Vagina (tissue), 2 donors: ENCODE data around the gene ACP3. TPM values are rescaled to one million over a fixed set of nuclear protein-coding genes. Genes with fewer than 3 reads are reported as not detected.

ENCODE experiments used
- DNase-seq, 2 donors: peaks; one replicate each; pipeline ENCODE4 v3.0.0-alpha.2; 2017; ENCODE audit errors: extremely low spot score in 2 of 2
- H3K27ac ChIP-seq: fragments of 200-600 bp; sonication (generic); one replicate; pipeline ENCODE4 v1.5.1; 2019
- H3K27me3 ChIP-seq: fragments of 200-600 bp; sonication (generic); one replicate; pipeline ENCODE4 v1.5.1; 2019
- H3K36me3 ChIP-seq, 2 donors: fragments of 200-600 bp; sonication (generic); one replicate each; pipeline ENCODE4 v1.5.1; 2017 to 2019
- H3K4me1 ChIP-seq: fragments of 200-600 bp; sonication (generic); one replicate; pipeline ENCODE4 v1.5.1; 2019
- H3K4me3 ChIP-seq, 2 donors: fragments of 200-600 bp; sonication (generic); 1 replicate in 1 of 2; 2 replicates in 1 of 2; pipeline ENCODE4 v1.5.1; 2016 to 2019
- H3K9me3 ChIP-seq: fragments of 200-600 bp; sonication (generic); one replicate; pipeline ENCODE4 v1.5.1; 2019
- CTCF ChIP-seq, 3 experiments: fragments of 450-650 bp in 2 of 3; fragments of 200-600 bp in 1 of 3; sonication (generic) in 1 of 3; IDR thresholded peaks; one replicate each; pipeline ENCODE4 v1.5.1; 2017 to 2019; ENCODE audit warnings: antibody characterized with exemption in 3 of 3, mild to moderate bottlenecking in 2 of 3, moderate library complexity in 2 of 3
- POLR2A ChIP-seq, 2 donors: fragments of 450-650 bp; IDR thresholded peaks; one replicate each; pipeline ENCODE4 v1.6.1; 2017; ENCODE audit warnings: antibody characterized with exemption in 2 of 2, mild to moderate bottlenecking in 2 of 2, moderate library complexity in 2 of 2
- POLR2AphosphoS5 ChIP-seq, 2 donors: sonication (generic); formaldehyde crosslinking; IDR thresholded peaks; one replicate each; pipeline ENCODE4 v1.9.0; 2017; ENCODE audit warnings: antibody characterized with exemption in 2 of 2, mild to moderate bottlenecking in 2 of 2, low read depth in 1 of 2; ENCODE audit not compliant: insufficient read depth in 1 of 2
- intact Hi-C: fragments of 100-400 bp; cut with DNase I; formaldehyde crosslinking; loops from one replicate; pipeline ENCODE4 v1.15.1; 2023
- total RNA-seq: library from RNA; depleted of rRNA; stranded (reverse); fragments of >200 nt; gene quantifications from one replicate; pipeline ENCODE4 v1.2.3, GENCODE V29; 2016

The ACP3 gene
- total RNA-seq, 1 donor from 2014 or later = 12.3 TPM

- H3K27ac ChIP-seq = no peak overlapping the region
- no peaks in the 10 kb centered on the region for H3K9me3 ChIP-seq
- TF ChIP-seq POLR2AphosphoS5 (IDR thresholded peaks at IDR 0.05; ENCODE audit: insufficient read depth in 1 of 2, low read depth in 1 of 2) = no peak
- TF ChIP-seq POLR2A (IDR thresholded peaks at IDR 0.05) = no peak
- no peak for TF ChIP-seq CTCF (IDR thresholded peaks at IDR 0.05)
- H3K4me3 ChIP-seq = no peak overlapping the region
- H3K4me1 ChIP-seq = no peaks in the 10 kb centered on the region
- intact Hi-C loops = no loop called here
- DNase-seq = no peak
- H3K36me3 ChIP-seq = no peaks in the 10 kb centered on the region
- H3K27me3 ChIP-seq = no peaks in the 10 kb centered on the region
Observed at GRCh38 chr3:132354916-132355702, 37.9 kb downstream of the ACP3 start.

- DNase-seq = no peak
- TF ChIP-seq CTCF (IDR thresholded peaks at IDR 0.05) (no peak), POLR2A (IDR thresholded peaks at IDR 0.05) (no peak), POLR2AphosphoS5 (IDR thresholded peaks at IDR 0.05; ENCODE audit: insufficient read depth in 1 of 2, low read depth in 1 of 2) (no peak)
- Histone ChIP-seq H3K4me3 (no peak overlapping the region), H3K27ac (no peak overlapping the region), H3K36me3 (no peaks in the 10 kb centered on the region), H3K4me1 (no peaks in the 10 kb centered on the region), H3K9me3 (no peaks in the 10 kb centered on the region), H3K27me3 (no peaks in the 10 kb centered on the region)
- intact Hi-C loops = no loop called here
Observed at GRCh38 chr3:132356568-132356967, 39.4 kb downstream of the ACP3 start.

GRCh38 chr3:132360717-132361116 lies 43.5 kb downstream of the ACP3 start:
- H3K36me3 ChIP-seq = no peaks in the 10 kb centered on the region
- no peak overlapping the region for H3K4me3 ChIP-seq
- intact Hi-C loops = no loop called here
- no peak overlapping the region for H3K27ac ChIP-seq
- TF ChIP-seq CTCF (IDR thresholded peaks at IDR 0.05) (no peak), POLR2A (IDR thresholded peaks at IDR 0.05) (no peak), POLR2AphosphoS5 (IDR thresholded peaks at IDR 0.05; ENCODE audit: insufficient read depth in 1 of 2, low read depth in 1 of 2) (no peak)
- no peaks in the 10 kb centered on the region for H3K4me1 ChIP-seq
- H3K27me3 ChIP-seq = no peaks in the 10 kb centered on the region
- no peak for DNase-seq
- no peaks in the 10 kb centered on the region for H3K9me3 ChIP-seq

- no peak for DNase-seq
- no peaks in the 10 kb centered on the region for H3K9me3 ChIP-seq
- intact Hi-C loops = no loop called here
- no peaks in the 10 kb centered on the region for H3K4me1 ChIP-seq
- H3K27ac ChIP-seq = no peak overlapping the region
- H3K36me3 ChIP-seq = no peaks in the 10 kb centered on the region
- H3K4me3 ChIP-seq = no peak overlapping the region
- no peaks in the 10 kb centered on the region for H3K27me3 ChIP-seq
- TF ChIP-seq POLR2AphosphoS5 (IDR thresholded peaks at IDR 0.05; ENCODE audit: insufficient read depth in 1 of 2, low read depth in 1 of 2) = no peak
- TF ChIP-seq POLR2A (IDR thresholded peaks at IDR 0.05) = no peak
- no peak for TF ChIP-seq CTCF (IDR thresholded peaks at IDR 0.05)
Observed at GRCh38 chr3:132362329-132362728, 45.1 kb downstream of the ACP3 start.

- Histone ChIP-seq H3K9me3 (no peaks in the 10 kb centered on the region), H3K27me3 (no peaks in the 10 kb centered on the region), H3K27ac (no peak overlapping the region), H3K4me3 (no peak overlapping the region), H3K4me1 (no peaks in the 10 kb centered on the region), H3K36me3 (no peaks in the 10 kb centered on the region)
- TF ChIP-seq POLR2AphosphoS5 (IDR thresholded peaks at IDR 0.05; ENCODE audit: insufficient read depth in 1 of 2, low read depth in 1 of 2) (no peak), CTCF (IDR thresholded peaks at IDR 0.05) (no peak), POLR2A (IDR thresholded peaks at IDR 0.05) (no peak)
- intact Hi-C loops = no loop called here
- no peak for DNase-seq
Observed at GRCh38 chr3:132368515-132368914, 51.3 kb downstream of the ACP3 start.
